ENCODE data around the gene ICA1.

- TF ChIP-seq GATA2 (IDR thresholded peaks at IDR 0.05; ENCODE audit: low read depth, low read length) (no peak), GATA3 (IDR thresholded peaks at IDR 0.05; ENCODE audit: low read depth, low read length) (no peak)
Measured at GRCh38 chr7:8078418-8078817, 183.5 kb downstream of the ICA1 start.
